Measurements from ENCODE around the gene DHDH. TPM values are rescaled to one million over a fixed set of nuclear protein-coding genes. Genes with fewer than 3 reads are reported as not detected.

DHDH gene
- total RNA-seq, 4 donors from 2014 or later, result not detected

DNA sequence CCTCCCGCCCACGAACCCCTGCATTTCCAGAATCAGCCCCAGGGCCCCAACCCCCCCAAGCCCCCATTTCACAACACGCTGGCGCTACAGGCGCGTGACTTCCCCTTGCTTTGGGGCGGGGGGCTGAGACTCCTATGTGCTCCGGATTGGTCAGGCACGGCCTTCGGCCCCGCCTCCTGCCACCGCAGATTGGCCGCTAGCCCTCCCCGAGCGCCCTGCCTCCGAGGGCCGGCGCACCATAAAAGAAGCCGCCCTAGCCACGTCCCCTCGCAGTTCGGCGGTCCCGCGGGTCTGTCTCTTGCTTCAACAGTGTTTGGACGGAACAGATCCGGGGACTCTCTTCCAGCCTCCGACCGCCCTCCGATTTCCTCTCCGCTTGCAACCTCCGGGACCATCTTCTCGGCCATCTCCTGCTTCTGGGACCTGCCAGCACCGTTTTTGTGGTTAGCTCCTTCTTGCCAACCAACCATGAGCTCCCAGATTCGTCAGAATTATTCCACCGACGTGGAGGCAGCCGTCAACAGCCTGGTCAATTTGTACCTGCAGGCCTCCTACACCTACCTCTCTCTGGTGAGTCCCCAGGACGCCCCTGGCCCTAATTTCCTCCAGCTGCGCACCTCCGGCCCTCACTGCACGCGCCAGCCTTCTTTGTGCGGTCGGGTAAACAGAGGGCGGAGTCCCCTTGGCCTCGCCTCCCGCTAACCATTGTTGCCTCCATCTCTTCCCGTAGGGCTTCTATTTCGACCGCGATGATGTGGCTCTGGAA, 31.7 kb downstream of the DHDH start, which contains the start of gene FTL:
Gene FTL, plus strand, starts transcription at position 270 of the 766 bp plus-strand sequence. Its CDS starts 199 bp downstream, at position 469.
- TF ChIP-seq, protein P1, sequence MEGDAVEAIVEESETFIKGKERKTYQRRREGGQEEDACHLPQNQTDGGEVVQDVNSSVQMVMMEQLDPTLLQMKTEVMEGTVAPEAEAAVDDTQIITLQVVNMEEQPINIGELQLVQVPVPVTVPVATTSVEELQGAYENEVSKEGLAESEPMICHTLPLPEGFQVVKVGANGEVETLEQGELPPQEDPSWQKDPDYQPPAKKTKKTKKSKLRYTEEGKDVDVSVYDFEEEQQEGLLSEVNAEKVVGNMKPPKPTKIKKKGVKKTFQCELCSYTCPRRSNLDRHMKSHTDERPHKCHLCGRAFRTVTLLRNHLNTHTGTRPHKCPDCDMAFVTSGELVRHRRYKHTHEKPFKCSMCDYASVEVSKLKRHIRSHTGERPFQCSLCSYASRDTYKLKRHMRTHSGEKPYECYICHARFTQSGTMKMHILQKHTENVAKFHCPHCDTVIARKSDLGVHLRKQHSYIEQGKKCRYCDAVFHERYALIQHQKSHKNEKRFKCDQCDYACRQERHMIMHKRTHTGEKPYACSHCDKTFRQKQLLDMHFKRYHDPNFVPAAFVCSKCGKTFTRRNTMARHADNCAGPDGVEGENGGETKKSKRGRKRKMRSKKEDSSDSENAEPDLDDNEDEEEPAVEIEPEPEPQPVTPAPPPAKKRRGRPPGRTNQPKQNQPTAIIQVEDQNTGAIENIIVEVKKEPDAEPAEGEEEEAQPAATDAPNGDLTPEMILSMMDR (IDR thresholded peaks at IDR 0.05), result no peak
- DNase-seq (ENCODE audit: low spot score), result peak; percentile 99
- ATAC-seq (ENCODE audit: low FRiP score), result peak; percentile 83

DNA sequence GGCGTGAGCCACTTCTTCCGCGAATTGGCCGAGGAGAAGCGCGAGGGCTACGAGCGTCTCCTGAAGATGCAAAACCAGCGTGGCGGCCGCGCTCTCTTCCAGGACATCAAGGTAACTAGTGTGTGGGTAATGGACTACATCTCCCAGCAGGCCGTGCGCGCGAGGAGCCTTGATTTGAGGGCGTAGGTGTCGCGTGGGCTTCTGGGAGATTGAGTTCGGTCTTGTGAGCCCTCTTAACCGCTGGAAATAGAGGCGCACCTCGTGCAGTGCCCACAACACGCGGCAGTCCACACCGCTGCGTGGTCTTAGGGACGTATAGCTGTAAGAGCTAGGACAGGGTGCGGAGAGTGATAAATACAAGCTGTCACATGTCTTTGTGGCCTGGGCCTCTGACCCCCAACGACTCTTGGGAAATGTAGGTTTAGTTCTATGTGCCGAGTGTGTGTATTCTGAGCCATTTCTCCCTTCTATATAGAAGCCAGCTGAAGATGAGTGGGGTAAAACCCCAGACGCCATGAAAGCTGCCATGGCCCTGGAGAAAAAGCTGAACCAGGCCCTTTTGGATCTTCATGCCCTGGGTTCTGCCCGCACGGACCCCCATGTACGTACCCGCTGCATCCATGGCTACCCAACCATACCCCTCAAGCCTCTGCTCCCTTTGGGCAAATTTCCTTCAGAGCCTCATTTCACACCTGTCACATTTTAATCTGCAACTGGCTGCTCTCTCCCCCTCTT, 32.5 kb downstream of the DHDH start:
- ATAC-seq (ENCODE audit: low FRiP score), result no peak
- peak; percentile 83 for DNase-seq (ENCODE audit: low spot score)
- TF ChIP-seq, protein P1 (IDR thresholded peaks at IDR 0.05), result no peak

DNA sequence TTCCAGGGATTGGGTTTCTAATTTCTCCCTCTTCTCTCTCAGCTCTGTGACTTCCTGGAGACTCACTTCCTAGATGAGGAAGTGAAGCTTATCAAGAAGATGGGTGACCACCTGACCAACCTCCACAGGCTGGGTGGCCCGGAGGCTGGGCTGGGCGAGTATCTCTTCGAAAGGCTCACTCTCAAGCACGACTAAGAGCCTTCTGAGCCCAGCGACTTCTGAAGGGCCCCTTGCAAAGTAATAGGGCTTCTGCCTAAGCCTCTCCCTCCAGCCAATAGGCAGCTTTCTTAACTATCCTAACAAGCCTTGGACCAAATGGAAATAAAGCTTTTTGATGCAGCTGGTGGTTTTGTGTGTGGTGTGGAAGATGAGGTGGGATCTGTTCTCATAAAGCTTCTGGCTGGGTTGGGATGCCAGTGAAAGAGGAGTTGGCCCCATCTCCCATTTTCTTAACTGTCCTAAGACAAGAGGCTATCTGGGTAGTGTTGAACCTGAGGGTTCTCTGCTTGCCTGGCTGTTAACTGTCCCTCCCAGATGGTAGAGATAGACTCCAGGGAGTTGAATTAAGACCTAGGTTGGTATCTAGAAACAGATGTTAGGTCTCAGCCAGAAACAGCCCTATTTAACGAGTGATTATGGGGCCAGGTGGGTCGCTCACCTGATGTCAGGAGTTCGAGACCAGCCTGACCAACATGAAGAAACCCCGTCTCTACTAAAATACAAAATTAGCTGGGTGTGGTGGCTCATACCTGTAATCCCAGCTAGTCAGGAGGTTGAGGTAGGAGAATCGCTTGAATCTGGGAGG, 33.2 kb downstream of the DHDH start:
- DNase-seq (ENCODE audit: low spot score) (no peak), ATAC-seq (ENCODE audit: low FRiP score) (no peak)
- TF ChIP-seq, protein P1 (IDR thresholded peaks at IDR 0.05), result no peak

DNA sequence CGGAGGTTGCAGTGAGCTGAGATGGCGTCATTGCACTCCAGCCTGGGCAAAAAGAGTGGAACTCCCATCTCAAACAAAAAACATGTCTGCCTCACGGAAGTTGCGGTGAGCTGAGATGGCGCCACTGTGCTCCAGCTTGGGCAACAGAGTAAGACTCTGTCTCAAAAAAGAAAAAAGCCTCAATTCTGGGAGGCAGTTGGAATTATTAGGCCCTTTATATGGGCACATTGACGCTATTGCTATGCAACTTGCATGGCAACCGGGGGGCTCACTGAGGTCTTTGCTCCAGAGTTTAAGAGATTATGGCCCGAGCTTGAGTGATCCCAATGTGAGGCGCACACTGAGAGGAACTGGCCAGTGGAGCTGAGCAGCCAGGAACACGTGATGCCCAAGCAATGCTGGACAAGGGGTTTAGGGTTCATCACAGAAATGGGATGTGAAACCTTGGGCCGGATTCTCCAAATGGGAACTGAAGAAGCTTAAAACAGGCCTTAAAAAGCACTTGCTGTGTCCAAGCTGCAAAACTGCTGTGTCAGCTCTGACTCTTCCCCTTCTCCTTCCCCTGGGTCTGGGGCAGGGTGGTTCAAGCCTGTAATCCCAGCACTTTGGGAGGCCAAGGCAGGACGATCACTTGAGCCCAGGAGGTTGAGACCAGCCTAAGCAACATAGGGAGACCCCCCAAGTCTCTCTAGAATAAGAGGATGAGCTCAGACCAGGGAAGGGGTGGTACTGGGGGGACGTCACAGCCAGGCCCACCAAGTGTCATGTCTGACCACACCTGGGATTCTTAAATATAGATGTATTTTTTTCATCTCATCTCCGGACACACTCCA, 34.1 kb downstream of the DHDH start:
- TF ChIP-seq, protein P1 (IDR thresholded peaks at IDR 0.05), result no peak
- DNase-seq (ENCODE audit: low spot score), result no peak
- peak; percentile 1 for ATAC-seq (ENCODE audit: low FRiP score)

DNA sequence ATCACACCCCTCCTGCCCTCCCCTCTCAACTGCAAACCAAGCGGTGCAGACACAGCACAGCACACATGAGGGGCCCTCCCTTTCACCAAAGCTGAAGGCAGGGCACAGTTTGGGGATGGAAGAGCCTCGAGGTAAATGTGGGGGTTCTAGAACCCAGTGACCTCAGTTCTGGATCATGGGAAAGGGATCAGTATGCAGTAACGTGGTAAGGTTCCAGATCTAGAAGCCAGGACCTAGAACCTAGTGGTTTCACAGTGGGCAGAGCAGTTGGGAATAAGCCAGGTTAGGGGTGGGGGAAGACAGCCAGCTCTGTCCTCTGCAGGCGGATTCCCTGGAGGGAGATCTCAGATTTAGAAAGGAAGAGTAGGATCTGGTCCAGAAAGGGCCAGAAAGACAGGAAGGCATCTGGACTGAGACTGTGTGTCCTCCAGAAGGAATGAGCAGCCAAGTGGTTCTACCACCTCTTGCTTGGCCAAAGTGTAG, 34.7 kb downstream of the DHDH start:
- no peak for DNase-seq (ENCODE audit: low spot score)
- TF ChIP-seq, protein P1 (IDR thresholded peaks at IDR 0.05), result no peak
- peak; percentile 5 for ATAC-seq (ENCODE audit: low FRiP score)

DNA sequence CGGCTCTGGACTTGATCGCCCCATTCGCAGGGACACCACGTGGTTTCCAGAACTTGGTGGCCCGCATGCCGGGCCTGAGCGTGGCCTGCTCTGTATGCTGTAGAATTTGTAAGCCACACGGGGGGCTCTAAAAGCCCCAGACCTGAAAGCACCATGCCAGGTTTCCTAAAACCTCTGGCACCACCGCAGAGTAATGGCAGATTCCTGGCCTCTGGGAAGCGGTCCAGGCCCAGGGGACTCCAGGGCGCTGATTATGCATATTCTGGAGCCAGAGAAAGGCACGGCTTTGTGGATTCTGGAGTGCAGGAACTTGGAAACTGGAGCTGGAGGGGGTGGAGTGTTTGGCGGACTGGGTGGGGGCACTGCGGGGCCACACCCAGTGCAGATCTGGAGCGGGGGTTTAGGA, 35.3 kb downstream of the DHDH start:
- DNase-seq (ENCODE audit: low spot score) (no peak), ATAC-seq (ENCODE audit: low FRiP score) (no peak)
- TF ChIP-seq, protein P1 (IDR thresholded peaks at IDR 0.05), result no peak

Measured in omental fat pad (tissue), 4 donors.